Activated T-cell treated with anti-CD3 and anti-CD28 coated beads, Interleukin-2, amount 50 U/mL, for 24 hours (primary cell): ENCODE results near the gene ATP2B2.

ENCODE experiments used
- DNase-seq: peaks from one replicate; pipeline ENCODE4 v3.0.0-alpha.2; 2020
- H3K27ac Mint-ChIP-seq: 2 replicates; pipeline ENCODE4 v1.8.0; 2020; ENCODE audit warnings: mild to moderate bottlenecking, mixed read lengths
- H3K27me3 Mint-ChIP-seq: 2 replicates; pipeline ENCODE4 v1.8.0; 2020; ENCODE audit warnings: mixed read lengths
- H3K36me3 Mint-ChIP-seq: 2 replicates; pipeline ENCODE4 v1.8.0; 2020; ENCODE audit warnings: low read depth, mixed read lengths
- H3K4me1 Mint-ChIP-seq: 2 replicates; pipeline ENCODE4 v1.8.0; 2020; ENCODE audit warnings: low read depth, mixed read lengths
- H3K4me3 Mint-ChIP-seq: 2 replicates; pipeline ENCODE4 v1.8.0; 2020; ENCODE audit warnings: mild to moderate bottlenecking, moderate library complexity, mixed read lengths
- H3K9me3 Mint-ChIP-seq: 2 replicates; pipeline ENCODE4 v1.8.0; 2020; ENCODE audit warnings: mixed read lengths

ATP2B2 gene

GRCh38 chr3:10467904-10468612 is 37.3 kb downstream of the ATP2B2 start:
- DNase-seq, result no peak
- H3K27me3 Mint-ChIP-seq, result peaks cover 21% of the 10 kb centered on the region
- no peaks in the 10 kb centered on the region for H3K36me3 Mint-ChIP-seq
- H3K9me3 Mint-ChIP-seq, result no peaks in the 10 kb centered on the region
- H3K4me1 Mint-ChIP-seq, result peaks cover 6% of the 10 kb centered on the region
- no peak overlapping the region for H3K27ac Mint-ChIP-seq
- no peak overlapping the region for H3K4me3 Mint-ChIP-seq

GRCh38 chr3:10467204-10467603 is 38.2 kb downstream of the ATP2B2 start:
- Mint-ChIP-seq H3K27me3 (peaks cover 18% of the 10 kb centered on the region), H3K4me3 (no peak overlapping the region), H3K4me1 (peaks cover 6% of the 10 kb centered on the region), H3K27ac (no peak overlapping the region), H3K36me3 (no peaks in the 10 kb centered on the region), H3K9me3 (no peaks in the 10 kb centered on the region)
- no peak for DNase-seq

- no peaks in the 10 kb centered on the region for H3K36me3 Mint-ChIP-seq
- H3K27ac Mint-ChIP-seq, result no peak overlapping the region
- no peaks in the 10 kb centered on the region for H3K9me3 Mint-ChIP-seq
- H3K27me3 Mint-ChIP-seq, result peaks cover 15% of the 10 kb centered on the region
- no peak overlapping the region for H3K4me3 Mint-ChIP-seq
- H3K4me1 Mint-ChIP-seq, result peaks cover 3% of the 10 kb centered on the region
- DNase-seq, result no peak
Measured at GRCh38 chr3:10466186-10466585, 39.2 kb downstream of the ATP2B2 start.

GRCh38 chr3:10465161-10465560 is 40.2 kb downstream of the ATP2B2 start:
- H3K4me3 Mint-ChIP-seq, result no peak overlapping the region
- no peaks in the 10 kb centered on the region for H3K9me3 Mint-ChIP-seq
- no peak overlapping the region for H3K27ac Mint-ChIP-seq
- peaks cover 9% of the 10 kb centered on the region for H3K27me3 Mint-ChIP-seq
- H3K4me1 Mint-ChIP-seq, result no peaks in the 10 kb centered on the region
- DNase-seq, result no peak
- H3K36me3 Mint-ChIP-seq, result no peaks in the 10 kb centered on the region

GRCh38 chr3:10463533-10464434 is 41.6 kb downstream of the ATP2B2 start:
- Mint-ChIP-seq H3K9me3 (no peaks in the 10 kb centered on the region), H3K4me3 (no peak overlapping the region), H3K4me1 (no peaks in the 10 kb centered on the region), H3K27ac (no peak overlapping the region), H3K36me3 (no peaks in the 10 kb centered on the region), H3K27me3 (peaks cover 4% of the 10 kb centered on the region)
- DNase-seq, result no peak

- H3K4me1 Mint-ChIP-seq, result no peaks in the 10 kb centered on the region
- H3K36me3 Mint-ChIP-seq, result no peaks in the 10 kb centered on the region
- DNase-seq, result no peak
Measured at GRCh38 chr3:10462641-10463532, 42.5 kb downstream of the ATP2B2 start.

GRCh38 chr3:10460951-10461545 is 44.3 kb downstream of the ATP2B2 start:
- H3K9me3 Mint-ChIP-seq, result no peaks in the 10 kb centered on the region
- peaks cover 8% of the 10 kb centered on the region for H3K27me3 Mint-ChIP-seq
- H3K4me1 Mint-ChIP-seq, result no peaks in the 10 kb centered on the region
- no peaks in the 10 kb centered on the region for H3K36me3 Mint-ChIP-seq
- DNase-seq, result no peak
- no peak overlapping the region for H3K27ac Mint-ChIP-seq
- H3K4me3 Mint-ChIP-seq, result no peak overlapping the region

More at GRCh38 chr3:10462641-10463532, 42.5 kb downstream of the ATP2B2 start:
- no peak overlapping the region for H3K4me3 Mint-ChIP-seq
- H3K27ac Mint-ChIP-seq, result no peak overlapping the region
- no peaks in the 10 kb centered on the region for H3K9me3 Mint-ChIP-seq
- H3K27me3 Mint-ChIP-seq, result peaks cover 2% of the 10 kb centered on the region

- H3K9me3 Mint-ChIP-seq, result no peaks in the 10 kb centered on the region
- no peaks in the 10 kb centered on the region for H3K4me1 Mint-ChIP-seq
- peak; percentile 52 for DNase-seq
- H3K36me3 Mint-ChIP-seq, result no peaks in the 10 kb centered on the region
- peaks cover 8% of the 10 kb centered on the region for H3K27me3 Mint-ChIP-seq
- H3K27ac Mint-ChIP-seq, result no peak overlapping the region
- H3K4me3 Mint-ChIP-seq, result no peak overlapping the region
Measured at GRCh38 chr3:10459954-10460754, 45.2 kb downstream of the ATP2B2 start.

- Mint-ChIP-seq H3K4me3 (no peak overlapping the region), H3K9me3 (no peaks in the 10 kb centered on the region), H3K36me3 (no peaks in the 10 kb centered on the region), H3K27me3 (peaks cover 8% of the 10 kb centered on the region), H3K4me1 (no peaks in the 10 kb centered on the region), H3K27ac (no peak overlapping the region)
- DNase-seq, result no peak
Measured at GRCh38 chr3:10457560-10457959, 47.8 kb downstream of the ATP2B2 start.

GRCh38 chr3:10456981-10457380 is 48.4 kb downstream of the ATP2B2 start:
- Mint-ChIP-seq H3K4me3 (no peak overlapping the region), H3K9me3 (no peaks in the 10 kb centered on the region), H3K27ac (no peak overlapping the region), H3K36me3 (no peaks in the 10 kb centered on the region), H3K4me1 (no peaks in the 10 kb centered on the region), H3K27me3 (peaks cover 8% of the 10 kb centered on the region)
- DNase-seq, result no peak

- no peak overlapping the region for H3K27ac Mint-ChIP-seq
- no peak overlapping the region for H3K4me3 Mint-ChIP-seq
- peaks cover 8% of the 10 kb centered on the region for H3K27me3 Mint-ChIP-seq
- DNase-seq, result no peak
- H3K9me3 Mint-ChIP-seq, result no peaks in the 10 kb centered on the region
- no peaks in the 10 kb centered on the region for H3K36me3 Mint-ChIP-seq
- no peaks in the 10 kb centered on the region for H3K4me1 Mint-ChIP-seq
Measured at GRCh38 chr3:10455545-10455914, 49.9 kb downstream of the ATP2B2 start.

GRCh38 chr3:10454907-10455544 is 50.4 kb downstream of the ATP2B2 start:
- Mint-ChIP-seq H3K27ac (no peak overlapping the region), H3K4me1 (no peaks in the 10 kb centered on the region), H3K9me3 (no peaks in the 10 kb centered on the region), H3K27me3 (peaks cover 12% of the 10 kb centered on the region), H3K4me3 (no peak overlapping the region), H3K36me3 (no peaks in the 10 kb centered on the region)
- DNase-seq, result no peak

GRCh38 chr3:10453431-10454163 is 51.8 kb downstream of the ATP2B2 start:
- Mint-ChIP-seq H3K4me3 (no peak overlapping the region), H3K4me1 (no peaks in the 10 kb centered on the region), H3K27me3 (peaks cover 14% of the 10 kb centered on the region), H3K36me3 (no peaks in the 10 kb centered on the region), H3K27ac (no peak overlapping the region), H3K9me3 (no peaks in the 10 kb centered on the region)
- DNase-seq, result no peak
